Measurements from ENCODE around the gene MBNL2.
A peak's percentile ranks its signal among the peaks of the same experiment; 100 is the strongest.

Gene MBNL2

GRCh38 chr13:97307118-97307881 is 85.2 kb downstream of the MBNL2 start:
- no peak for DNase-seq

GRCh38 chr13:97307882-97308624 is 85.9 kb downstream of the MBNL2 start:
- DNase-seq: peak; percentile 46

- DNase-seq: no peak
Measured at GRCh38 chr13:97308735-97309429, 86.7 kb downstream of the MBNL2 start.

- DNase-seq: no peak
Measured at GRCh38 chr13:97310809-97311436, 88.8 kb downstream of the MBNL2 start.

- no peak for DNase-seq
Measured at GRCh38 chr13:97311956-97312355, 89.8 kb downstream of the MBNL2 start.

- DNase-seq: no peak
Measured at GRCh38 chr13:97313551-97314260, 91.6 kb downstream of the MBNL2 start.

- DNase-seq: no peak
Measured at GRCh38 chr13:97316390-97316789, 94.3 kb downstream of the MBNL2 start.

- no peak for DNase-seq
Measured at GRCh38 chr13:97317933-97318332, 95.8 kb downstream of the MBNL2 start.

GRCh38 chr13:97318532-97318931 is 96.4 kb downstream of the MBNL2 start:
- DNase-seq: no peak

- peak; percentile 22 for DNase-seq
Measured at GRCh38 chr13:97319113-97319720, 97.1 kb downstream of the MBNL2 start.

GRCh38 chr13:97321101-97321500 is 99.0 kb downstream of the MBNL2 start:
- DNase-seq: no peak

GRCh38 chr13:97321616-97322321 is 99.6 kb downstream of the MBNL2 start:
- no peak for DNase-seq

GRCh38 chr13:97322740-97323342 is 100.7 kb downstream of the MBNL2 start:
- peak; percentile 69 for DNase-seq

GRCh38 chr13:97324115-97324514 is 102.0 kb downstream of the MBNL2 start:
- DNase-seq: no peak

GRCh38 chr13:97325738-97326137 is 103.6 kb downstream of the MBNL2 start:
- no peak for DNase-seq

GRCh38 chr13:97327086-97327485 is 105.0 kb downstream of the MBNL2 start:
- DNase-seq: no peak

GRCh38 chr13:97327506-97328221 is 105.5 kb downstream of the MBNL2 start:
- no peak for DNase-seq

GRCh38 chr13:97328222-97328790 is 106.2 kb downstream of the MBNL2 start:
- peak; percentile 81 for DNase-seq

- peak; percentile 26 for DNase-seq
Measured at GRCh38 chr13:97329331-97329730, 107.2 kb downstream of the MBNL2 start.

GRCh38 chr13:97330448-97330847 is 108.3 kb downstream of the MBNL2 start:
- no peak for DNase-seq
